ENCODE data around the gene ADH1A. TPM values are rescaled to one million over a fixed set of nuclear protein-coding genes. Genes with fewer than 3 reads are reported as not detected.

ADH1A gene
- not detected in 2 replicates for total RNA-seq

GRCh38 chr4:99290848-99291786, at the start of gene ADH1A:
Gene ADH1A (minus strand): TSS chr4:99290985. CDS start chr4:99290914, 71 bp downstream.

DNA sequence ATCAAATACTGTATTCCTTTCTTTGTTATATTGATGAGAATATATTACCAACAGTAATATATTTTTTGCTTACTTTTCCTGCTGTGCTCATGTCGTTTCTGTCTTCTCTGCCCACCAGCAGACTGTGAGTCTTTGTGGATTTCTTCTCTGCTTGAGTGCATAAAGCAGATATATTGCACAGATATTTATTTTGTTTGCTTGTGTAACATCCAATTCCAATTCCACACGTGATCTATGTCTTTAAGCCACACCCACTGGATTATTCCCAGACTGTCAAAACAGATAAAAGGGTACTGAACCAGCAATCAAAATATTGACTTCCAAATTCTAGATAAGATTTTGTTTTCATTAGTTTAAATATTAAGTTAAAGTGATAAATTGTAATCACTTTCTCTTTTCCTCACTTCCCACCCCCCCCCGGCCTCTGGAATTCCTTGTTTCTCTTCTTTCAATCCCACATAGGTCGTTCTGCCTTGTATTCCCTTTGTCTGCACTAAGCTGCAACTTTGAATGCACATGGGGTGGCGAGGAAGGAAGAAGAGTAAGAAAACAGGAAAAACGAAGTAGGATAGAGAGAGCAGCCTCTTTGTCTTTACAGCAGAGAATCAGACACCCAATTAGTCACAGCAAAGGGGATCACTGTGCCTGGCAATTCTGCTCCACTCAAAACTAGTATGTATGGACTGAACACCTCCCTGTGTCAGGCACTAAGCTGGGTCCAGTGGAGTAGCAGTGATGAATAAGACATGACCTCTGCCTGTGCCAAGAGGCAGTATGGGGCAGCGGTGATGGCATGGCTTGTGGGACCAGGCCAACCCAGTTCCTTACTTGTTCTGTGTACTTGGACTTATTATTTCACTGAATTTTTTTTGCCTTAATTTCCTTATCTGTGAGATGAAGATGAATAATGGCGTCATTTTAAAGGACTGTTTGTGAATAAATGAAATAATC, 30.7 kb upstream of the ADH1A start, which contains the start of gene ADH1B:
Gene ADH1B (minus strand): TSS at position 161 of the 951 bp plus-strand sequence. CDS start 70 bp downstream, at position 91.

Other genes with a start within 250 kb of the ADH1A start
- gene ADH5, start 202.2 kb downstream of the ADH1A start, total RNA-seq = 140 and 154 TPM in 2 replicates
- gene ADH4, start 146.7 kb downstream of the ADH1A start, total RNA-seq = 0.10 TPM in 1 of 2 replicates, not detected in the other
- not detected in 2 replicates for gene ADH6, start 71.7 kb downstream of the ADH1A start, total RNA-seq
- 22.1 and 685 TPM in 2 replicates for gene ADH1B, start 30.4 kb upstream of the ADH1A start, total RNA-seq
- gene ADH1C, start 61.8 kb upstream of the ADH1A start, total RNA-seq = 0.07 and 0.23 TPM in 2 replicates
- not detected in 2 replicates for gene ADH7, start 144.4 kb upstream of the ADH1A start, total RNA-seq
- not detected in 2 replicates for gene C4orf17, start 220.0 kb upstream of the ADH1A start, total RNA-seq